T-helper 2 cell treated with Interferon-gamma antibody and Interleukin-4, amounts not matched to agents 100 ng/mL and 5 ng/mL, for 36 hours (primary cell): ENCODE measurements around the gene GPR39. TPM values are rescaled to one million over a fixed set of nuclear protein-coding genes. Genes with fewer than 3 reads are reported as not detected.

ENCODE experiments used
- intact Hi-C: fragments of 100-400 bp; cut with micrococcal nuclease; formaldehyde crosslinking; loops from one replicate; pipeline ENCODE4 v1.15.1; 2023
- total RNA-seq: library from RNA; stranded (reverse); gene quantifications from 2 replicates; pipeline ENCODE4 v1.2.3, GENCODE V29; 2022

Gene GPR39
- total RNA-seq, 1 donor from 2014 or later = not detected

- intact Hi-C loops = no loop called here
These were observed 219.7 kb downstream of the GPR39 start for GRCh38 chr2:132636346-132636745.

GRCh38 chr2:132638313-132639040, 221.9 kb downstream of the GPR39 start:
- intact Hi-C loops = no loop called here

DNA sequence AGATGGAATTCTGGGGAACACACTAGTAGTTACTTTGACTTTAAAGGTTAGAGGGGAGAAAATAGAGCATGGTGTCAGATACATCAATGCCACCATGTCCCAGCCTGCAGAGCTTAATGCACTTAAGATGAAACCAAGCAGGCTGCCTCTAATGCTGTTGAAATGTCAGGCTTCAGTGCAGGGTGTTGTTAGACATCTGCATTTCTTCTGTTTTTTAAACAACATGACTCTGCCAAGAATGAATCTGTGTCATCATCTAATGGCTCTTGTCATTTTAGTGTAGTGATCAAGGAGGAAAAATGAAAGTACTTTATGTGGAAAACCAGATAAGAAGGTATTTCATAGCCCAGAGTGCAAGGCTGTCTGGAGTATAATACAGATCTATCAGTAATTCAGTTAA, 223.5 kb downstream of the GPR39 start:
- intact Hi-C loops = no loop called here

DNA sequence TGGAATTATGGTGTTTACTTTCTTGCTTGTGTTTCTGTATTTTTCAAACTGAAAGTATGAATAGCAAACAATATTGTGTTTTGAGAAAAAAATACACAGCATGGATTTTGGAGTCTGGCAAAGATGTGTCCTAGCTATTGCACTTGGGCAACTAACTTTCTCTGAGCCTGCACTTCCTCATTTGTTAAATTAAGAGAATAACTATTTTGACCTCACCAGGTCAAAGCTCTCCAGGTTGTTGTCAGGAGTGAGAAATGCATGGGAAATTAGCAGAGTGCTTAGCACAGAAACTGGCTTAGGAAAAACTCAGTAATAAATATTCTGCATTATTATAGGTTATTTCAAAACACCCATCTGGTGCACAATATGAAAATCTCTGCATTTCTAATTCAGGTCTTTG, 225.2 kb downstream of the GPR39 start:
- intact Hi-C loops = no loop called here

DNA sequence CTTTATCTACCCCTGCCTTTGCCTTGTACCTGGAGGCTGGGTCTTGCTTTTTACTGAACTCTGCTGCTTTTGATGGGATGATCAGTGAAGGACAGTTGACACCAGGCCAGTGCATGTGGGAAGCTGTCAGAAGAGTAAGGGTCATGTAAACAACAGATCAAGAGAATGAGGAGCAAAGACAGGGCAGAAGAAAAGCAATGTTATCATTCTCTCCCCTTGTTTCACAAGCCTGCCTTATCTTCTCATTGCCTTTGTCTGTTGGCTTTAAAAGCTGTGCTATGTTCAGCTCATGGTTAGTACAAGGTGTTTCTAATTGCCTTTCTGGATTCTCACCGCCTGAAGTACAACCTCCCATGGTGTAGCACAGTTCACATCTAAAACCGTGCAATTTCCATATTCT, 225.8 kb downstream of the GPR39 start:
- intact Hi-C loops = no loop called here

DNA sequence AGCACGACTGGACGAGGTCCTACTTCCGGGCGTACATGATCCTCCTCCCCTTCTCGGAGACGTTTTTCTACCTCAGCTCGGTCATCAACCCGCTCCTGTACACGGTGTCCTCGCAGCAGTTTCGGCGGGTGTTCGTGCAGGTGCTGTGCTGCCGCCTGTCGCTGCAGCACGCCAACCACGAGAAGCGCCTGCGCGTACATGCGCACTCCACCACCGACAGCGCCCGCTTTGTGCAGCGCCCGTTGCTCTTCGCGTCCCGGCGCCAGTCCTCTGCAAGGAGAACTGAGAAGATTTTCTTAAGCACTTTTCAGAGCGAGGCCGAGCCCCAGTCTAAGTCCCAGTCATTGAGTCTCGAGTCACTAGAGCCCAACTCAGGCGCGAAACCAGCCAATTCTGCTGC, 228.6 kb downstream of the GPR39 start:
- intact Hi-C loops = no loop called here

GRCh38 chr2:132645722-132646539, 229.3 kb downstream of the GPR39 start:
- intact Hi-C loops = no loop called here

DNA sequence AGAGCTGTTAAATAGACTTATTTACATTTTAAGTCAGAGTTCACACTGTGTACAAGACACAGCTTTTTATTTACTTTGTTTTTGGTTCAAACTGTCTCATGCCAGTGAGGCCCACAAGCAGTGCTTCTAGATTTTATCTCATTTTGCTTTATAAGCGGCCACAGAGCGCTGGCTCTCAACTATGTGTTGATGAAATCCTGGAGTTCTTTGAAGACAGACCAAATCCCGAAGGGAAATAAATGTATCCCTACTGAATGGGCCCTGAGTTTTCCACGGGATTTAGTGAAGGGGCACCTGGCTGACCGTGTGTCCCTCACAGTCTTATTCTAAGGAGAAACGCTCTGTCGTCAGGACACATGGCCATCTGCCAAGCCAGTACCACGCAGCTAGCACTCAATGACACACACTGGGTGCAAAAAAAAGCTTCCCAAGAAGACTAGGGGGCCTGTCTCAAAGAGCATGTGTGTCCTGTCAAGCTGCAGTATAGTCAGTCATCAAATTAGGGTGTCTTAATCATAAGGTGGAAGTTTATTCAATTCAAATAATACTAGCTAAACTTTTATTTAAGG, 230.0 kb downstream of the GPR39 start:
- intact Hi-C loops = no loop called here

- intact Hi-C loops = no loop called here
These were observed 234.8 kb downstream of the GPR39 start for GRCh38 chr2:132651115-132652045.

GRCh38 chr2:132652474-132652873, 235.9 kb downstream of the GPR39 start:
- intact Hi-C loops = no loop called here

DNA sequence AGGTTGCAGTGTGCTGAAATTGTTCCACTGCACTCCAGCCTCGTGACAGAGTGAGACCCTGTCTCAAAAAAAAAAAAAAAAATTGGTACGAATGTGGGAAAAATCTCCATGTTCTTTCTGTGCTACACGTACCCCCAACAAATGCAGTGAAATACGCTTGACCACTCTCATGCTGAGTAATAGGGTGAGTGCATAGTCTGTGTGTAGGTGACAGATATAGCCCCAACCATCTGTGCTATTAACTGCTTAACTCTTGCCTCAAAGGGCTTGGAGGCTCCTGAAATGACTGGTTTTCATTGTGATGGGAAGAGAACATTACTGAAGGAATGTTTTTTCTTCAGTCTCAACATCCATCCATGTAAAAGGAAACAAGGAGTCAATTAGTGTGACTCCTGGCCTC, 237.7 kb downstream of the GPR39 start:
- intact Hi-C loops = no loop called here

DNA sequence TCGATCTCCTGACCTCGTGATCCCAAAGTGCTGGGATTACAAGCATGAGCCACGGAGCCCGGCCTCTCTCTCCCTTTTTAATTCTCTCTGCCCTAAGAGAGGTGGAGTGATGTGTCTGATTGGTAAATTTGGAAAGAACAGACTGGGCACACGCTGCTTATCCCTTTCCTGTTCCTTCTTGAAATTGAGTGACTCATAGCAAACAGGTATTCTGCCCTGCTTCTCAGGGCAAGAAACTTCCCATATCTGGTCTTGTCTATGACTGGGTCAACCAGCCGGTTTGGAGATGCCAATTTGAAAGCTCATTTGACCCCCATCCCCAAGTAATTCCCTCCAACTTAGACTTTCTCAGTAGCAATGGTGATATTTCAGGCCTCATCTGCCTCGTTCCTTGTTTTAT, 238.4 kb downstream of the GPR39 start:
- intact Hi-C loops = no loop called here

- intact Hi-C loops = no loop called here
These were observed 239.8 kb downstream of the GPR39 start for GRCh38 chr2:132656266-132656975.

GRCh38 chr2:132659331-132659730, 242.7 kb downstream of the GPR39 start:
- intact Hi-C loops = no loop called here

GRCh38 chr2:132662732-132663131, 246.1 kb downstream of the GPR39 start:
- intact Hi-C loops = no loop called here

DNA sequence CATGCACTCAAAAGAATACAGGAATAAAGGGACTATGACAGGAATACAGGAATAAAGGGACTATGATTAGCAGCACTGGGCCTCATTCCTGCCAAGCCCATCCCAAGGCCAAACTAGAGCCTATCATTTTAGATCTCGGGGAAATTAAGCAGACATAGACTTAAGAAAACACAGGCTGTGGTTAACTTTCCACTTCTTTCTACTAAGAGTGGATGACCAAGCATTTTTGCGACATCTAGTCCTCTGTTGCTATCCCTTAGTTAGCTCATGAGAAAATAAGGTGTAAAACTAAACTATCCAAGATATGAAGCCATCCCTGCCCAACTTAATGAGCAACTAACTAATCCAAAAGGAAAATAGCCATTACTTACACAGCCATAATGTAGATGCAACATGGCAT, 247.5 kb downstream of the GPR39 start:
- intact Hi-C loops = no loop called here

GRCh38 chr2:132665401-132666140, 249.0 kb downstream of the GPR39 start:
- intact Hi-C loops = no loop called here

- intact Hi-C loops = no loop called here
These were observed 251.1 kb downstream of the GPR39 start for GRCh38 chr2:132667706-132668105.

DNA sequence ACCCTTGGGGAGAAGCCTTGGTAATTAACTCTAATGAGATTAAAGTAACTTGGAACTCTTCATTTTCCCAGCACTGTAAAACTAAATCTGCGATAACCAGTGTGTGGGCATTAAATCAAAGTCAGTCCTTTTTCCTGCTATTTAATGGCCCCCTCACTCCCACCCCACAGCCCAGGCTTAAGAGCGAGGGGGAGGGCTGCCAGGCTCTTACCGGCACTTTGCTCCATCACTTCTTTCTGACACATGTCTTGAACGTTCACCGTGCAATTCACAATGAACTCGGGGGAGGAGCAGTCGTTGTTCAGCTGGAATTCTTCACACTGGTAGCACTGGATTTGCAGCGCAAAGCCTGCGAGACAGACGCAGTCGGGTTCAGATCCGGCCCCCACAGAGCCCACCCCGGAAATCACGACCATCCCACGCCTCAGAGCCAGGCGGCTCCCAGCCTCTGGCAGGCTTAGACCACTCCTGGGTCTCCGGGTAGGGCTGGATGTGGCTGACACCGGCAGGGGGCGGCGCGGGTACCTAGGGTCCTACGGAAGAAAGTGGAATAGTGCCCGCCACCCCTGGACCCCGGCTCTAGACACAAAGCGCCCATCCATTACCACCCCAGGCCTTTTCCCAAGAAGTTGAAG, 251.7 kb downstream of the GPR39 start:
- intact Hi-C loops = no loop called here
